Measurements from ENCODE around the gene HIVEP3.

DNA sequence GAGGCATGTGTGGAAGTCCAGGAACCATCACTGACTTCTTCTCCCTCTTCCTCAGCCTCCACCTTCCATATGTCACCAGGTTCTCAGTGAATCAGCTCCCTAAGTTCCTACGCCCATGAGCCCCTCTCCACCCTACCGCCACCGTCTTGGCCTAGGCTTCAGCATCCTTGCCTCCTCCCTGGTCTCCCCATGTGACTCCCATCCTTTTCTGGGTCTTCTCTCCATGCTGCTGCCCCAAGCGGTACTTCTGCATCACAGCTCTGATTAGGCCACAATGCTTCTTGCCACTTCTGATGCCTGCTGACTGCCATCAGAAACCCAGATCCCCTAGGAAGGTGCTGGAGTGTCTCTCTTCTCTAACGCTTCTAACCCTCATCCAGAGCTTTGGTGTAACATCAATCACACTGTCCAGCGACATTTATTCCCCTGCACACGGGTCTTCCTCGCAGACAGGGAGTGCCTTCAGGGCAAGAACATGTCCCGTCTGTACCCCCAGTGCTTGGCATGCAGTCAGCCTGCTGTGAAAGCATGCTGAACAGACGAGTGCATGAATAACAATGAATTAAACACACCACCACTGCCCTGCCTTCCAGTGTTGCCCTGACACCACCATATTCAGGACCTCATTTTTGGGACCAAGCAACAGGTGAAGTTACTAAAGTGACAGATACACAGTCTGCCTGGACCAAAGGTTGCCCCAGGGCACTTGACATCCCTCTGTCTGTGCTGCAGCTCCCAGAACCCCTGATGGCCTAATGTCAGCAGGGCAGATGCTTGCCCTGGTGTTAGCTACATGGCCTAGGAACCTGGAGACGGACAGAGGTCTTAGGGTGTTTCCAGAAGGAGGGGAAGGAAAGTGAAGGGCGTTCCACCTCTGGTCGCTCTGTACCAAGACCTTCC, 275.6 kb downstream of the HIVEP3 start:
- TF ChIP-seq, protein P1, sequence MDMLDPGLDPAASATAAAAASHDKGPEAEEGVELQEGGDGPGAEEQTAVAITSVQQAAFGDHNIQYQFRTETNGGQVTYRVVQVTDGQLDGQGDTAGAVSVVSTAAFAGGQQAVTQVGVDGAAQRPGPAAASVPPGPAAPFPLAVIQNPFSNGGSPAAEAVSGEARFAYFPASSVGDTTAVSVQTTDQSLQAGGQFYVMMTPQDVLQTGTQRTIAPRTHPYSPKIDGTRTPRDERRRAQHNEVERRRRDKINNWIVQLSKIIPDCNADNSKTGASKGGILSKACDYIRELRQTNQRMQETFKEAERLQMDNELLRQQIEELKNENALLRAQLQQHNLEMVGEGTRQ (IDR thresholded peaks at IDR 0.05; ENCODE audit: borderline replicate concordance, low read depth, low read length) = no peak
- TF ChIP-seq TAF1 (IDR thresholded peaks at IDR 0.05; ENCODE audit: borderline replicate concordance, low read depth, low read length) (no peak), POLR2AphosphoS5 (IDR thresholded peaks at IDR 0.05; ENCODE audit: low read depth, low read length) (no peak), GATA2 (CRISPR knock-in tag; IDR thresholded peaks at IDR 0.05) (no peak), JUND (IDR thresholded peaks at IDR 0.05) (no peak), YY1 (IDR thresholded peaks at IDR 0.05; ENCODE audit: low read depth) (no peak), NFIC (IDR thresholded peaks at IDR 0.05; ENCODE audit: borderline replicate concordance) (no peak), MXI1 (IDR thresholded peaks at IDR 0.05; ENCODE audit: low read depth, low read length) (no peak), RAD21 (IDR thresholded peaks at IDR 0.05; ENCODE audit: low read length) (no peak), CHD2 (IDR thresholded peaks at IDR 0.05; ENCODE audit: low read length, partially characterized antibody) (no peak)
- TF ChIP-seq, protein P2, sequence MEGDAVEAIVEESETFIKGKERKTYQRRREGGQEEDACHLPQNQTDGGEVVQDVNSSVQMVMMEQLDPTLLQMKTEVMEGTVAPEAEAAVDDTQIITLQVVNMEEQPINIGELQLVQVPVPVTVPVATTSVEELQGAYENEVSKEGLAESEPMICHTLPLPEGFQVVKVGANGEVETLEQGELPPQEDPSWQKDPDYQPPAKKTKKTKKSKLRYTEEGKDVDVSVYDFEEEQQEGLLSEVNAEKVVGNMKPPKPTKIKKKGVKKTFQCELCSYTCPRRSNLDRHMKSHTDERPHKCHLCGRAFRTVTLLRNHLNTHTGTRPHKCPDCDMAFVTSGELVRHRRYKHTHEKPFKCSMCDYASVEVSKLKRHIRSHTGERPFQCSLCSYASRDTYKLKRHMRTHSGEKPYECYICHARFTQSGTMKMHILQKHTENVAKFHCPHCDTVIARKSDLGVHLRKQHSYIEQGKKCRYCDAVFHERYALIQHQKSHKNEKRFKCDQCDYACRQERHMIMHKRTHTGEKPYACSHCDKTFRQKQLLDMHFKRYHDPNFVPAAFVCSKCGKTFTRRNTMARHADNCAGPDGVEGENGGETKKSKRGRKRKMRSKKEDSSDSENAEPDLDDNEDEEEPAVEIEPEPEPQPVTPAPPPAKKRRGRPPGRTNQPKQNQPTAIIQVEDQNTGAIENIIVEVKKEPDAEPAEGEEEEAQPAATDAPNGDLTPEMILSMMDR (IDR thresholded peaks at IDR 0.05) = no peak
- TF ChIP-seq, protein P3, sequence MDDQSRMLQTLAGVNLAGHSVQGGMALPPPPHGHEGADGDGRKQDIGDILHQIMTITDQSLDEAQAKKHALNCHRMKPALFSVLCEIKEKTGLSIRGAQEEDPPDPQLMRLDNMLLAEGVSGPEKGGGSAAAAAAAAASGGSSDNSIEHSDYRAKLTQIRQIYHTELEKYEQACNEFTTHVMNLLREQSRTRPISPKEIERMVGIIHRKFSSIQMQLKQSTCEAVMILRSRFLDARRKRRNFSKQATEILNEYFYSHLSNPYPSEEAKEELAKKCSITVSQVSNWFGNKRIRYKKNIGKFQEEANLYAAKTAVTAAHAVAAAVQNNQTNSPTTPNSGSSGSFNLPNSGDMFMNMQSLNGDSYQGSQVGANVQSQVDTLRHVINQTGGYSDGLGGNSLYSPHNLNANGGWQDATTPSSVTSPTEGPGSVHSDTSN (IDR thresholded peaks at IDR 0.05) = no peak
- TF ChIP-seq, protein P4, sequence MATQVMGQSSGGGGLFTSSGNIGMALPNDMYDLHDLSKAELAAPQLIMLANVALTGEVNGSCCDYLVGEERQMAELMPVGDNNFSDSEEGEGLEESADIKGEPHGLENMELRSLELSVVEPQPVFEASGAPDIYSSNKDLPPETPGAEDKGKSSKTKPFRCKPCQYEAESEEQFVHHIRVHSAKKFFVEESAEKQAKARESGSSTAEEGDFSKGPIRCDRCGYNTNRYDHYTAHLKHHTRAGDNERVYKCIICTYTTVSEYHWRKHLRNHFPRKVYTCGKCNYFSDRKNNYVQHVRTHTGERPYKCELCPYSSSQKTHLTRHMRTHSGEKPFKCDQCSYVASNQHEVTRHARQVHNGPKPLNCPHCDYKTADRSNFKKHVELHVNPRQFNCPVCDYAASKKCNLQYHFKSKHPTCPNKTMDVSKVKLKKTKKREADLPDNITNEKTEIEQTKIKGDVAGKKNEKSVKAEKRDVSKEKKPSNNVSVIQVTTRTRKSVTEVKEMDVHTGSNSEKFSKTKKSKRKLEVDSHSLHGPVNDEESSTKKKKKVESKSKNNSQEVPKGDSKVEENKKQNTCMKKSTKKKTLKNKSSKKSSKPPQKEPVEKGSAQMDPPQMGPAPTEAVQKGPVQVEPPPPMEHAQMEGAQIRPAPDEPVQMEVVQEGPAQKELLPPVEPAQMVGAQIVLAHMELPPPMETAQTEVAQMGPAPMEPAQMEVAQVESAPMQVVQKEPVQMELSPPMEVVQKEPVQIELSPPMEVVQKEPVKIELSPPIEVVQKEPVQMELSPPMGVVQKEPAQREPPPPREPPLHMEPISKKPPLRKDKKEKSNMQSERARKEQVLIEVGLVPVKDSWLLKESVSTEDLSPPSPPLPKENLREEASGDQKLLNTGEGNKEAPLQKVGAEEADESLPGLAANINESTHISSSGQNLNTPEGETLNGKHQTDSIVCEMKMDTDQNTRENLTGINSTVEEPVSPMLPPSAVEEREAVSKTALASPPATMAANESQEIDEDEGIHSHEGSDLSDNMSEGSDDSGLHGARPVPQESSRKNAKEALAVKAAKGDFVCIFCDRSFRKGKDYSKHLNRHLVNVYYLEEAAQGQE (IDR thresholded peaks at IDR 0.05; ENCODE audit: low read depth, low read length) = no peak
